Liver (tissue), 9 donors: ENCODE measurements around the gene VAMP1. TPM values are rescaled to one million over a fixed set of nuclear protein-coding genes. Genes with fewer than 3 reads are reported as not detected.

Source experiments
- DNase-seq: peaks from one replicate; pipeline ENCODE4 v3.0.0-alpha.2; 2017; ENCODE audit warnings: low spot score
- H3K27ac ChIP-seq, 2 donors: one replicate each; pipeline ENCODE4 v1.7.0; 2013; ENCODE audit warnings: inconsistent platforms in 2 of 2, low read length in 2 of 2, control low read depth in 1 of 2, low read depth in 1 of 2, mild to moderate bottlenecking in 1 of 2
- H3K27me3 ChIP-seq, 4 donors: one replicate each; pipeline versions ENCODE4 v1.6.1 to v1.7.0; 2013; ENCODE audit warnings: low read length in 3 of 4, inconsistent platforms in 1 of 4, mild to moderate bottlenecking in 1 of 4, moderate library complexity in 1 of 4; ENCODE audit not compliant: control insufficient read depth in 4 of 4, insufficient read depth in 4 of 4
- H3K36me3 ChIP-seq, 4 donors: one replicate each; pipeline versions ENCODE4 v1.6.1 to v1.7.0; 2013; ENCODE audit warnings: low read length in 3 of 4, mild to moderate bottlenecking in 3 of 4, low read depth in 1 of 4, moderate library complexity in 1 of 4; ENCODE audit not compliant: control insufficient read depth in 4 of 4, insufficient read depth in 3 of 4
- H3K4me1 ChIP-seq, 4 donors: one replicate each; pipeline versions ENCODE4 v1.6.1 to v1.7.0; 2013; ENCODE audit warnings: low read length in 3 of 4, mild to moderate bottlenecking in 3 of 4, moderate library complexity in 1 of 4; ENCODE audit not compliant: control insufficient read depth in 4 of 4, insufficient read depth in 4 of 4
- H3K4me3 ChIP-seq, 3 donors: one replicate each; pipeline versions ENCODE4 v1.6.1 to v1.7.0; 2013; ENCODE audit warnings: low read length in 3 of 3, control low read depth in 1 of 3, low read depth in 1 of 3, mild to moderate bottlenecking in 1 of 3
- H3K9ac ChIP-seq, 2 donors: one replicate each; pipeline ENCODE4 v1.7.0; 2013; ENCODE audit warnings: low read length in 2 of 2, mild to moderate bottlenecking in 2 of 2, moderate library complexity in 2 of 2, control low read depth in 1 of 2, low read depth in 1 of 2
- H3K9me3 ChIP-seq, 4 donors: one replicate each; pipeline versions ENCODE4 v1.6.1 to v1.7.0; 2013; ENCODE audit warnings: low read length in 3 of 4; ENCODE audit not compliant: control insufficient read depth in 4 of 4
- EGR1 ChIP-seq, 2 donors: IDR thresholded peaks; 2 replicates each; pipeline ENCODE4 v1.6.1; 2016 to 2018; ENCODE audit warnings: antibody characterized with exemption in 2 of 2, low read depth in 2 of 2
- FOXA1 ChIP-seq: IDR thresholded peaks from 2 replicates; pipeline ENCODE4 v1.6.1; 2016; ENCODE audit warnings: antibody characterized with exemption
- FOXA2 ChIP-seq: IDR thresholded peaks from 2 replicates; pipeline ENCODE4 v1.6.1; 2016; ENCODE audit warnings: antibody characterized with exemption
- GABPA ChIP-seq, 2 donors: IDR thresholded peaks in 1 of 2; conservative IDR thresholded peaks in 1 of 2; 2 replicates each; pipeline ENCODE4 v1.6.1; 2016; ENCODE audit warnings: antibody characterized with exemption in 2 of 2, mild to moderate bottlenecking in 1 of 2, moderate library complexity in 1 of 2
- HNF4A ChIP-seq, 2 donors: conservative IDR thresholded peaks; 2 replicates each; pipeline ENCODE4 v1.6.1; 2016; ENCODE audit warnings: antibody characterized with exemption in 2 of 2, mild to moderate bottlenecking in 2 of 2
- HNF4G ChIP-seq: IDR thresholded peaks from 2 replicates; pipeline ENCODE4 v1.6.1; 2016; ENCODE audit warnings: antibody characterized with exemption
- JUND ChIP-seq, 2 donors: IDR thresholded peaks; 2 replicates each; pipeline ENCODE4 v1.6.1; 2016; ENCODE audit warnings: antibody characterized with exemption in 2 of 2
- NR2F2 ChIP-seq: IDR thresholded peaks from 2 replicates; pipeline ENCODE4 v1.6.1; 2016; ENCODE audit warnings: antibody characterized with exemption
- RAD21 ChIP-seq, 2 donors: IDR thresholded peaks; 2 replicates each; pipeline ENCODE4 v1.6.1; 2016; ENCODE audit warnings: antibody characterized with exemption in 2 of 2, mild to moderate bottlenecking in 2 of 2
- RXRA ChIP-seq, 2 donors: IDR thresholded peaks; 2 replicates each; pipeline ENCODE4 v1.6.1; 2017 to 2018; ENCODE audit warnings: antibody characterized with exemption in 2 of 2, mild to moderate bottlenecking in 1 of 2
- SP1 ChIP-seq: IDR thresholded peaks from 2 replicates; pipeline ENCODE4 v1.6.1; 2018; ENCODE audit warnings: antibody characterized with exemption, mild to moderate bottlenecking
- TAF1 ChIP-seq: conservative IDR thresholded peaks from 2 replicates; pipeline ENCODE4 v1.6.1; 2016; ENCODE audit warnings: antibody characterized with exemption, mild to moderate bottlenecking
- YY1 ChIP-seq: IDR thresholded peaks from 2 replicates; pipeline ENCODE4 v1.6.1; 2016; ENCODE audit warnings: antibody characterized with exemption, mild to moderate bottlenecking
- WGBS: extraction: QIAGEN DNeasy Blood & Tissue Kit; methylation state at CpG from one replicate; pipeline ENCODE4 v1.1.7; 2013; 5-methylcytosine and 5-hydroxymethylcytosine counted together
- polyA plus RNA-seq, 2 donors: library from polyadenylated mRNA; stranded (reverse) in 1 of 2; unstranded in 1 of 2; fragments of 200-250 nt in 1 of 2; fragments of >200 nt in 1 of 2; fragmentation: Nextera tagmentation in 1 of 2; extraction: Ambion mirVana in 1 of 2; gene quantifications; one replicate each; pipeline versions ENCODE4 v1.2.1 to v1.2.3, GENCODE V29; 2013 to 2015
- total RNA-seq, 2 donors: library from RNA; depleted of rRNA; stranded (reverse); fragments of >200 nt; gene quantifications; one replicate each; pipeline ENCODE4 v1.2.3, GENCODE V29; 2014
- TF ChIP-seq, protein P1 (sequence below): fragments of 150-350 bp; IDR thresholded peaks from 2 replicates; pipeline ENCODE4 v1.5.1; 2017; ENCODE audit warnings: improper control_type of control experiment, low read depth, low read length; ENCODE audit not compliant: missing input control
- TF ChIP-seq, protein P2 (sequence below): IDR thresholded peaks from 2 replicates; pipeline ENCODE4 v1.6.1; 2016; ENCODE audit warnings: antibody characterized with exemption
- TF ChIP-seq, protein P3 (sequence below): IDR thresholded peaks from 2 replicates; pipeline ENCODE4 v1.6.1; 2016; ENCODE audit warnings: antibody characterized with exemption, mild to moderate bottlenecking
- TF ChIP-seq, protein P4 (sequence below): IDR thresholded peaks from 2 replicates; pipeline ENCODE4 v1.6.1; 2016; ENCODE audit warnings: antibody characterized with exemption
- donor health status: healthy.
- donor health status: healthy.
- donor health status: healthy.
- donor health status: healthy.
- donor health status: healthy.

VAMP1 gene
- total and polyA plus RNA-seq, 4 donors = 2.4 to 6.4 (median 5.0) TPM

DNA sequence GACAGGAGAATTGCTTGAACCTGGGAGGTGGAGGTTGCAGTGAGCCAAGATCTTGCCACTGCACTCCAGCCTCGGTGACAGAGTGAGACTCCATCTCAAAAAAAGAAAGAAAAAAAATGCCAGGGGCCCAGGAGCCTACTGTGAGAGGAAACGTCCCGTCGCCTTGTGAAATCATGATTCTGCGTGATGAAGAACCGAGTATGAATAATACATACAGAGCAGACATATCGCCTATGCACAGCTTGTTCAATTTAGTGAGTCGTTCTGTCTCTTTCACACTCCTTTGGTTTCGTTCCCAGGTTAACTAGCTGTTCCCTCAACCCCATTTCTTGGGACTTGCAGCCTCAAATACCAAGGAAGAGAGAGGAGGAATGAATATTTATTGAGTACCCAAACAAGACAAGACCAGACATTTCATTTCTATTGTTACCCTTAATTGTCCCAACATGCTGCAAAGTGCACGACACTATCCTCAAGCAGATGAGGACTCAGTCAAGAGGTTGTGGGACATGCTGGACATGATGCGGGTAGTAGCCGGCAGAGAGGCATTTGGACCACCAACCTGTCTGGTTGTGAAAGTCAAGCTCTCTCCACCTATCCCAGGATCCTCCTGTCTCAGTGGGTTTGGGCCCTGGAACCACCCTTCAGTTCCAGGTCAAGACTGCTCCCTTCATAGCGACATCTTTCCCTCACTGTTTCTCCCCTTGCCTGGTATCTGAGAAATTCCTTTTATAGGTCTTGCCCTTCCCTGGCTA is 34.3 kb downstream of the VAMP1 start (continued):
- TF ChIP-seq, protein P1, sequence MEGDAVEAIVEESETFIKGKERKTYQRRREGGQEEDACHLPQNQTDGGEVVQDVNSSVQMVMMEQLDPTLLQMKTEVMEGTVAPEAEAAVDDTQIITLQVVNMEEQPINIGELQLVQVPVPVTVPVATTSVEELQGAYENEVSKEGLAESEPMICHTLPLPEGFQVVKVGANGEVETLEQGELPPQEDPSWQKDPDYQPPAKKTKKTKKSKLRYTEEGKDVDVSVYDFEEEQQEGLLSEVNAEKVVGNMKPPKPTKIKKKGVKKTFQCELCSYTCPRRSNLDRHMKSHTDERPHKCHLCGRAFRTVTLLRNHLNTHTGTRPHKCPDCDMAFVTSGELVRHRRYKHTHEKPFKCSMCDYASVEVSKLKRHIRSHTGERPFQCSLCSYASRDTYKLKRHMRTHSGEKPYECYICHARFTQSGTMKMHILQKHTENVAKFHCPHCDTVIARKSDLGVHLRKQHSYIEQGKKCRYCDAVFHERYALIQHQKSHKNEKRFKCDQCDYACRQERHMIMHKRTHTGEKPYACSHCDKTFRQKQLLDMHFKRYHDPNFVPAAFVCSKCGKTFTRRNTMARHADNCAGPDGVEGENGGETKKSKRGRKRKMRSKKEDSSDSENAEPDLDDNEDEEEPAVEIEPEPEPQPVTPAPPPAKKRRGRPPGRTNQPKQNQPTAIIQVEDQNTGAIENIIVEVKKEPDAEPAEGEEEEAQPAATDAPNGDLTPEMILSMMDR = no peak
- TF ChIP-seq EGR1 (IDR thresholded peaks at IDR 0.05; ENCODE audit: low read depth in 2 of 2) = no peak
- no peak for TF ChIP-seq FOXA1
- no peak for TF ChIP-seq YY1
- TF ChIP-seq RAD21 (IDR thresholded peaks at IDR 0.05) = no peak
- no peak for TF ChIP-seq HNF4G
- no peak for TF ChIP-seq FOXA2
- no peak for TF ChIP-seq HNF4A (conservative IDR thresholded peaks at IDR 0.05)

DNA sequence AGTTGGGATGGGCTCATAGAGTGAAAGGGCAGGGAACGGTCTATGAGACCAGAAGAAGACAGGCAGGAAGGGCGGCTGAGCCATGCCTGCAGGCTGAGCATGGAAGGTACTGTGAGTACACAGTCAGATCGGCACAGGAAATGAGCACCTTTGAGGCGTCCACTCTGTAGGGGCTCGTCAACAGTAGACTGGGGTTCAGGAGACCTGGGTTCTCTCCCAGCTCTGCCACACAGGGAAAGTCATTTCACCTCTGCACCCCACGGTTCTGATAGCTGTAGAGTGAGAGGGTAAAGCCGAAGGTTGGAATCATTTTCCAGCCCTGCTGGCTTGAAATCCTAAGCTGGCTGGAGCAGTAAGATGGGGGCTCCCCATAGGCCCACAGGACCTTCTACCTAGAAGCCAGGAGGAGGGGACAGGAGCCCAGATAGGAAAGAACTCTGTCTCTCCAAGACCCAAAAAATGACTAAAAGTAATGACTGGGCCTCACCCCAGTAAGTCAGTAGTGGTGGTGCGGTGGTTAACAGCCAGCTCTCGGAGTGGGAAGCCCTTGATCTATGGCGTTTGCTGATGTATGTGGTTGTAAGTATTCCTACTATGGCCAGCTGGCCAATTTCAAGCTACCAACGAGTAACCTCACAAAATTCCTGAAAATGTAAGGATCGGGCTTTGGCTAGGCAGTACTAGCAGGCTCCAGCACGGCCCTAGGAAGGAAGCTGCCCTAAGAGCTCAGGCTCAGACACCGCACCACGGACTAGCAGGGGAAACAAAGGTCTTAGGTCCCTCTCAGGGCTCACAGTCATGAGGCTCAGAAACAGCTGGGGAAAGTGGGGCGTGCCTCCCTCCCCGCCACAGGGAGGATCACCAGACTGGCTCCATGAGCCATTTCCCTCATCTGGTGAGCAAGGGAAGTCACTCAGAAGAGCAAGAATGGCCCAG is 36.0 kb downstream of the VAMP1 start:
- Histone ChIP-seq H3K4me3 (no peak overlapping the region), H3K27me3 (no peaks in the 10 kb centered on the region), H3K27ac (no peak overlapping the region), H3K9ac (no peak overlapping the region), H3K36me3 (no peaks in the 10 kb centered on the region), H3K4me1 (peaks cover 0 to 3% (median 0%) of the 10 kb centered on the region in 4 donors), H3K9me3 (no peaks in the 10 kb centered on the region)
- DNase-seq = no peak
- TF ChIP-seq, protein P2, sequence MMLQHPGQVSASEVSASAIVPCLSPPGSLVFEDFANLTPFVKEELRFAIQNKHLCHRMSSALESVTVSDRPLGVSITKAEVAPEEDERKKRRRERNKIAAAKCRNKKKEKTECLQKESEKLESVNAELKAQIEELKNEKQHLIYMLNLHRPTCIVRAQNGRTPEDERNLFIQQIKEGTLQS = no peak
- no peak for TF ChIP-seq NR2F2
- no peak for TF ChIP-seq RXRA (IDR thresholded peaks at IDR 0.05)
- no peak for TF ChIP-seq YY1
- no peak for TF ChIP-seq SP1
- TF ChIP-seq, protein P1 = no peak
- TF ChIP-seq, protein P3, sequence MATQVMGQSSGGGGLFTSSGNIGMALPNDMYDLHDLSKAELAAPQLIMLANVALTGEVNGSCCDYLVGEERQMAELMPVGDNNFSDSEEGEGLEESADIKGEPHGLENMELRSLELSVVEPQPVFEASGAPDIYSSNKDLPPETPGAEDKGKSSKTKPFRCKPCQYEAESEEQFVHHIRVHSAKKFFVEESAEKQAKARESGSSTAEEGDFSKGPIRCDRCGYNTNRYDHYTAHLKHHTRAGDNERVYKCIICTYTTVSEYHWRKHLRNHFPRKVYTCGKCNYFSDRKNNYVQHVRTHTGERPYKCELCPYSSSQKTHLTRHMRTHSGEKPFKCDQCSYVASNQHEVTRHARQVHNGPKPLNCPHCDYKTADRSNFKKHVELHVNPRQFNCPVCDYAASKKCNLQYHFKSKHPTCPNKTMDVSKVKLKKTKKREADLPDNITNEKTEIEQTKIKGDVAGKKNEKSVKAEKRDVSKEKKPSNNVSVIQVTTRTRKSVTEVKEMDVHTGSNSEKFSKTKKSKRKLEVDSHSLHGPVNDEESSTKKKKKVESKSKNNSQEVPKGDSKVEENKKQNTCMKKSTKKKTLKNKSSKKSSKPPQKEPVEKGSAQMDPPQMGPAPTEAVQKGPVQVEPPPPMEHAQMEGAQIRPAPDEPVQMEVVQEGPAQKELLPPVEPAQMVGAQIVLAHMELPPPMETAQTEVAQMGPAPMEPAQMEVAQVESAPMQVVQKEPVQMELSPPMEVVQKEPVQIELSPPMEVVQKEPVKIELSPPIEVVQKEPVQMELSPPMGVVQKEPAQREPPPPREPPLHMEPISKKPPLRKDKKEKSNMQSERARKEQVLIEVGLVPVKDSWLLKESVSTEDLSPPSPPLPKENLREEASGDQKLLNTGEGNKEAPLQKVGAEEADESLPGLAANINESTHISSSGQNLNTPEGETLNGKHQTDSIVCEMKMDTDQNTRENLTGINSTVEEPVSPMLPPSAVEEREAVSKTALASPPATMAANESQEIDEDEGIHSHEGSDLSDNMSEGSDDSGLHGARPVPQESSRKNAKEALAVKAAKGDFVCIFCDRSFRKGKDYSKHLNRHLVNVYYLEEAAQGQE = no peak
- no peak for TF ChIP-seq RAD21 (IDR thresholded peaks at IDR 0.05)
- no peak for TF ChIP-seq HNF4G
- TF ChIP-seq FOXA1 = no peak
- TF ChIP-seq, protein P4, sequence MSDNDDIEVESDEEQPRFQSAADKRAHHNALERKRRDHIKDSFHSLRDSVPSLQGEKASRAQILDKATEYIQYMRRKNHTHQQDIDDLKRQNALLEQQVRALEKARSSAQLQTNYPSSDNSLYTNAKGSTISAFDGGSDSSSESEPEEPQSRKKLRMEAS = no peak
- TF ChIP-seq FOXA2 = no peak
- TF ChIP-seq JUND (IDR thresholded peaks at IDR 0.05) = no peak
- no peak for TF ChIP-seq HNF4A (conservative IDR thresholded peaks at IDR 0.05)
- no peak for TF ChIP-seq TAF1
- no peak for TF ChIP-seq GABPA (IDR thresholded peaks at IDR 0.05 in 1 of 2, conservative IDR thresholded peaks at IDR 0.05 in 1 of 2)
- no peak for TF ChIP-seq EGR1 (IDR thresholded peaks at IDR 0.05; ENCODE audit: low read depth in 2 of 2)
- WGBS = 85% methylated on average over 17 of the region's 17 CpGs
